Measurements from ENCODE around the gene ZSCAN10. TPM values are rescaled to one million over a fixed set of nuclear protein-coding genes. Genes with fewer than 3 reads are reported as not detected.

Gene ZSCAN10
- total and polyA plus RNA-seq, 9 of the 15 experiments (the other 6 are each of a cell fraction or from before 2014, with no cell fraction given): 0.22 TPM; not detected in 8

GRCh38 chr16:3101018-3101840 lies 2.1 kb upstream of the ZSCAN10 start (continued):
- TF ChIP-seq HBP1 (CRISPR knock-in tag; IDR thresholded peaks at IDR 0.05) (no peak), RAD21 (CRISPR knock-in tag; conservative IDR thresholded peaks at IDR 0.05 in 1 of 2, IDR thresholded peaks at IDR 0.05 in 1 of 2) (peak in 1 of 2 experiments; percentile 37; a peak in 1 of 4 replicates), ZBTB7A (IDR thresholded peaks at IDR 0.05; ENCODE audit: borderline replicate concordance, control insufficient read depth, low read depth, low read length) (peak; percentile 90), PHB (CRISPR knock-in tag; IDR thresholded peaks at IDR 0.05) (no peak), CREB1 (IDR thresholded peaks at IDR 0.05) (no peak), CREB1 (CRISPR knock-in tag; IDR thresholded peaks at IDR 0.05) (peak; percentile 35; the same call in 1 of the 2 replicates), RAD51 (IDR thresholded peaks at IDR 0.05; ENCODE audit: borderline replicate concordance, low read depth) (no peak), ZBTB26 (CRISPR knock-in tag; IDR thresholded peaks at IDR 0.05) (no peak), NR2C1 (IDR thresholded peaks at IDR 0.05) (0 out of 2 replicates have a peak, but pooled peaks have one; percentile 27), NR2C1 (tag; IDR thresholded peaks at IDR 0.05) (no peak), CXXC5 (CRISPR knock-in tag; IDR thresholded peaks at IDR 0.05) (peak; percentile 27; the same call in 1 of the 2 replicates), SMARCA4 (IDR thresholded peaks at IDR 0.05) (peak; percentile 79), ZNF740 (CRISPR knock-in tag; IDR thresholded peaks at IDR 0.05) (no peak), ZNF740 (tag; IDR thresholded peaks at IDR 0.05) (no peak), MLLT1 (IDR thresholded peaks at IDR 0.05) (peak in 1 of 2 experiments; percentile 52; a peak in 1 of 4 replicates), SMARCE1 (IDR thresholded peaks at IDR 0.05) (peak; percentile 66; the same call in 1 of the 2 replicates), ARID2 (IDR thresholded peaks at IDR 0.05) (peak; percentile 72; the same call in 1 of the 2 replicates), MLX (CRISPR knock-in tag; conservative IDR thresholded peaks at IDR 0.05) (0 out of 4 replicates have a peak, but pooled peaks of 1 of the 2 experiments have one; percentile 65), SRSF1 (IDR thresholded peaks at IDR 0.05; ENCODE audit: low read depth, low read length) (no peak), NELFE (IDR thresholded peaks at IDR 0.05; ENCODE audit: insufficient read depth, insufficient read length) (no peak), NR4A1 (CRISPR knock-in tag; IDR thresholded peaks at IDR 0.05) (no peak), NR4A1 (tag; IDR thresholded peaks at IDR 0.05) (no peak), NFE2L1 (tag; IDR thresholded peaks at IDR 0.05; ENCODE audit: borderline replicate concordance, low read depth) (no peak)
